Progenitor cell of endocrine pancreas (in vitro differentiated cells): ENCODE measurements around the gene DLGAP4. TPM values are rescaled to one million over a fixed set of nuclear protein-coding genes. Genes with fewer than 3 reads are reported as not detected.
A peak's percentile ranks its signal among the peaks of the same experiment; 100 is the strongest.
"Not testable (repeated sequence)": the region's sequence is repeated elsewhere in the genome, so short reads cannot be mapped to it uniquely, and the experiment has no call there.

Experiments used
- DNase-seq: peaks from one replicate; pipeline ENCODE4 v3.0.0; 2021; ENCODE audit warnings: low spot score; ENCODE audit not compliant: unreplicated experiment
- H3K27ac Mint-ChIP-seq: 2 replicates; pipeline ENCODE4 v1.8.0; 2021; ENCODE audit warnings: mild to moderate bottlenecking, moderate library complexity, mixed read lengths
- H3K27me3 Mint-ChIP-seq: 2 replicates; pipeline ENCODE4 v1.8.0; 2021; ENCODE audit warnings: mixed read lengths
- H3K36me3 Mint-ChIP-seq: 2 replicates; pipeline ENCODE4 v1.8.0; 2022; ENCODE audit warnings: mixed read lengths; ENCODE audit not compliant: insufficient read depth
- H3K4me1 Mint-ChIP-seq: 2 replicates; pipeline ENCODE4 v1.8.0; 2021; ENCODE audit warnings: low read depth, mixed read lengths
- H3K4me3 Mint-ChIP-seq: 2 replicates; pipeline ENCODE4 v1.8.0; 2021; ENCODE audit warnings: low read depth, mild to moderate bottlenecking, moderate library complexity, mixed read lengths
- H3K9me3 Mint-ChIP-seq: 2 replicates; pipeline ENCODE4 v1.8.0; 2021; ENCODE audit warnings: low read depth, mixed read lengths
- CTCF ChIP-seq: fragments of 200-600 bp; sonication (generic); IDR thresholded peaks from one replicate; pipeline ENCODE4 v1.5.0; 2021; ENCODE audit warnings: antibody characterized with exemption, mild to moderate bottlenecking; ENCODE audit not compliant: unreplicated experiment
- total RNA-seq: library from RNA; stranded (reverse); gene quantifications from 2 replicates; pipeline ENCODE4 v1.2.1, GENCODE V29; 2021

Gene DLGAP4
- total RNA-seq, 1 donor from 2014 or later, result 109 TPM

GRCh38 chr20:36549942-36550789, 244.0 kb downstream of the DLGAP4 start:
- DNase-seq, result no peak
- H3K36me3 Mint-ChIP-seq, result peaks cover 1% of the 10 kb centered on the region
- no peak overlapping the region for H3K27ac Mint-ChIP-seq
- H3K27me3 Mint-ChIP-seq, result no peaks in the 10 kb centered on the region
- no peaks in the 10 kb centered on the region for H3K9me3 Mint-ChIP-seq
- no peaks in the 10 kb centered on the region for H3K4me1 Mint-ChIP-seq
- no peak for TF ChIP-seq CTCF
- H3K4me3 Mint-ChIP-seq, result no peak overlapping the region

GRCh38 chr20:36550790-36551299, 244.7 kb downstream of the DLGAP4 start:
- no peak for TF ChIP-seq CTCF
- no peak overlapping the region for H3K27ac Mint-ChIP-seq
- no peak for DNase-seq
- no peaks in the 10 kb centered on the region for H3K4me1 Mint-ChIP-seq
- no peak overlapping the region for H3K4me3 Mint-ChIP-seq
- no peaks in the 10 kb centered on the region for H3K27me3 Mint-ChIP-seq
- peaks cover 1% of the 10 kb centered on the region for H3K36me3 Mint-ChIP-seq
- H3K9me3 Mint-ChIP-seq, result no peaks in the 10 kb centered on the region

- Mint-ChIP-seq H3K27ac (no peak overlapping the region), H3K9me3 (no peaks in the 10 kb centered on the region), H3K36me3 (peaks cover 1% of the 10 kb centered on the region), H3K27me3 (no peaks in the 10 kb centered on the region), H3K4me1 (peaks cover 1% of the 10 kb centered on the region), H3K4me3 (no peak overlapping the region)
- no peak for DNase-seq
- TF ChIP-seq CTCF, result no peak
Measured at GRCh38 chr20:36555248-36555647, 249.1 kb downstream of the DLGAP4 start.

GRCh38 chr20:36562724-36563123, 256.6 kb downstream of the DLGAP4 start:
- H3K36me3 Mint-ChIP-seq, result peaks cover 6% of the 10 kb centered on the region
- no peaks in the 10 kb centered on the region for H3K4me1 Mint-ChIP-seq
- H3K27me3 Mint-ChIP-seq, result no peaks in the 10 kb centered on the region
- no peak for DNase-seq
- H3K27ac Mint-ChIP-seq, result no peak overlapping the region
- H3K4me3 Mint-ChIP-seq, result no peak overlapping the region
- no peak for TF ChIP-seq CTCF
- peaks cover 6% of the 10 kb centered on the region for H3K9me3 Mint-ChIP-seq

- no peak for TF ChIP-seq CTCF
- no peaks in the 10 kb centered on the region for H3K27me3 Mint-ChIP-seq
- H3K27ac Mint-ChIP-seq, result peak overlapping the region; percentile 60
- no peak overlapping the region for H3K4me3 Mint-ChIP-seq
- peaks cover 6% of the 10 kb centered on the region for H3K36me3 Mint-ChIP-seq
- no peaks in the 10 kb centered on the region for H3K4me1 Mint-ChIP-seq
- H3K9me3 Mint-ChIP-seq, result peaks cover 6% of the 10 kb centered on the region
- no peak for DNase-seq
Measured at GRCh38 chr20:36563374-36563773, 257.2 kb downstream of the DLGAP4 start.

GRCh38 chr20:36564078-36564725, 258.1 kb downstream of the DLGAP4 start:
- DNase-seq, H3K4me3 Mint-ChIP-seq, H3K27me3 Mint-ChIP-seq, H3K9me3 Mint-ChIP-seq, H3K4me1 Mint-ChIP-seq, H3K27ac Mint-ChIP-seq, H3K36me3 Mint-ChIP-seq: not testable (repeated sequence)

GRCh38 chr20:36564726-36565121, 258.6 kb downstream of the DLGAP4 start:
- not testable (repeated sequence) for H3K4me3 Mint-ChIP-seq, H3K4me1 Mint-ChIP-seq

More at GRCh38 chr20:36564726-36565121, 258.6 kb downstream of the DLGAP4 start:
- not testable (repeated sequence) for H3K36me3 Mint-ChIP-seq, H3K27me3 Mint-ChIP-seq, H3K27ac Mint-ChIP-seq, DNase-seq, H3K9me3 Mint-ChIP-seq
